ENCODE measurements around the gene OVCA2.

The OVCA2 gene

DNA sequence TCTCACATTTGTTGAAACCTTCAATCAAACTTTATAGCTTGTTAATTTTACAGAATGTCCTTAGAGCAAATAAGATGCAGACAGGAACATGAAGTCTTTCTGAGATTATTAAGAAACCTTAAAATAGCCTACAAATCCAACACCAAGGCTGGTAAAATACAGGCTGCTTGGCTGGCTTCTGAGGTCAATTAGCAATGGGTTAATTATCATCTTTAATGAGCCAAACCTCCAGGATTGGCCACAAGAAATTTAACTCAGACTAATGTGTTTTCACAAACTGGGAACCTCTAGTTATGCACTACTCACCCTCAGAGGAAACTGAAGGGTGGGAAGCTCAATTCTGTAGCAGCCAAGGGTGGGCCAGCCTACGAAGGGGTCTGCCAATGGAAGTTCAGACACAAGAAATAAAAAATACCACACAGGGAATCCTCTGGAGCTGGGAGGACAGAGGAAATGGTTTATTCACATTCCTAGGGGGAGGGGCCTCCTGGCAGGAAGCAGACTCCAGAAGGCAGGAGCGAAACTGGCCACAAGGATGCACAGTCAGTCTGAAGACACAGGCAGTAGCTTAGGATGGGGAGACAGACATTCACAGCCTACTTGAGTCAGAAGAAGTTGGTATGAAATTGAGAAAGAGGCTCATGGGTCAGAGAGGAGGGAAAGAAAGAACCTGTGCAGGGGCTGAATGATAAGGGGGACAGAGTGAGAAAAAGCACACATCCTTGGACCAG, 49.1 kb downstream of the OVCA2 start:
- H3K36me3 ChIP-seq (ENCODE audit: insufficient read depth, low read length) = peaks cover 2% of the 10 kb centered on the region
- H3K27me3 ChIP-seq (ENCODE audit: insufficient read depth, low read length) = no peaks in the 10 kb centered on the region
- H3K4me1 ChIP-seq (ENCODE audit: insufficient read depth, low read length) = no peaks in the 10 kb centered on the region
- H2AFZ ChIP-seq (ENCODE audit: low read depth, low read length) = no peak overlapping the region
- no peaks in the 10 kb centered on the region for H3K9me3 ChIP-seq (ENCODE audit: low read length)
- no peak overlapping the region for H3K4me3 ChIP-seq (ENCODE audit: low read length)

DNA sequence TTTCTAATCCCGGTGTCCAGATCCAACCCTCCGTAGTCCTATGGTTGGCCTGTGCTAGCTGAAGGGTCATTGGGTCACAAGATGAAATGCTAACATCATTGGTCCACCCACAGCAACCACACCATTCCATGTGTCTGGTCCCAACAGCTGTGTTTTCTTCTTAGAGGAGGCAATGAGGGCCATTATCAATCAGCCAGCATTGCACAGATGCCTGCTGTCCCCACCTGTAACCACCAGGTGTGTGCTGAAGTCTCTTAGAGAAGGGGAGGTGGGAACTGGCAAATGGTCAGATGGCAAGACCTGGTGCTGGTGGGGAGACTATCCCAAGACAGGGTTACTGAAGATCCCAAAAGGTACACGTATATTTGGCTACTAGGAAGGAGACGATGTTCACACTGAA, 50.4 kb downstream of the OVCA2 start:
- H3K4me3 ChIP-seq (ENCODE audit: low read length) = no peak overlapping the region
- H3K4me1 ChIP-seq (ENCODE audit: insufficient read depth, low read length) = no peaks in the 10 kb centered on the region
- no peak overlapping the region for H2AFZ ChIP-seq (ENCODE audit: low read depth, low read length)
- no peaks in the 10 kb centered on the region for H3K27me3 ChIP-seq (ENCODE audit: insufficient read depth, low read length)
- no peaks in the 10 kb centered on the region for H3K36me3 ChIP-seq (ENCODE audit: insufficient read depth, low read length)
- no peaks in the 10 kb centered on the region for H3K9me3 ChIP-seq (ENCODE audit: low read length)
